GM12801 (cell line): ENCODE data around the gene ANO5.

Experiments
- CTCF ChIP-seq: IDR thresholded peaks from one replicate; pipeline ENCODE4 v1.5.1; 2011; ENCODE audit warnings: control low read depth; ENCODE audit not compliant: insufficient read length; ENCODE audit errors: extremely low read depth

The ANO5 gene

GRCh38 chr11:22192642-22193347, at the start of gene ANO5:
ANO5 (plus strand) TSS chr11:22193085; CDS start chr11:22193493, 408 bp downstream.
- no peak for TF ChIP-seq CTCF

GRCh38 chr11:22151649-22152197, 41.2 kb upstream of the ANO5 start:
- no peak for TF ChIP-seq CTCF

- TF ChIP-seq CTCF, result no peak
These were observed 35.4 kb upstream of the ANO5 start for GRCh38 chr11:22157531-22157930.

- no peak for TF ChIP-seq CTCF
These were observed 31.4 kb upstream of the ANO5 start for GRCh38 chr11:22161489-22161888.

GRCh38 chr11:22162756-22163155, 30.1 kb upstream of the ANO5 start:
- TF ChIP-seq CTCF, result no peak

GRCh38 chr11:22163394-22163797, 29.5 kb upstream of the ANO5 start:
- no peak for TF ChIP-seq CTCF

- no peak for TF ChIP-seq CTCF
These were observed 27.8 kb upstream of the ANO5 start for GRCh38 chr11:22165087-22165486.
